ENCODE data around the gene CCDC107. TPM values are rescaled to one million over a fixed set of nuclear protein-coding genes. Genes with fewer than 3 reads are reported as not detected.
A peak's percentile ranks its signal among the peaks of the same experiment; 100 is the strongest.

Gene CCDC107
- total RNA-seq, 1 experiment from 2014 or later: 11.8 TPM

DNA sequence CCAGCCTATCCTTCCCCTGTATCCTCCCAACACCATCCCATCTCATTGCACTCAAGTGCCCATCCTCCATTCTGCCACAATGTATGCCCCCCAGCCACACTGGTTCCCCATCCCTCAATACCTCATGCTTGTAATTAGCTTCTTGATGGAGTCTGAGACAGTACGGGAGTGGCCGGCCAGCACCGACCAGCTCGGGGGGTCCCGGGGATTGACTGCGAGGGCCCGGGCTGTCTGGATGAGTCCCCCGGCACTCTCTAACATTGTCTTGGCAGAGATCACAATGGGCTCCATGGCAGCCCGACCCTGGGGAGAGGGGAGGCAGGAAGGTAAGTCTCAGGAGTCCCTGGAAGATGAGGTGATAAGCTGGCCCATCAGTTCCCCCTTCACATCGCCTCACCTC is 48.9 kb downstream of the CCDC107 start:
- DNase-seq: no peak

DNA sequence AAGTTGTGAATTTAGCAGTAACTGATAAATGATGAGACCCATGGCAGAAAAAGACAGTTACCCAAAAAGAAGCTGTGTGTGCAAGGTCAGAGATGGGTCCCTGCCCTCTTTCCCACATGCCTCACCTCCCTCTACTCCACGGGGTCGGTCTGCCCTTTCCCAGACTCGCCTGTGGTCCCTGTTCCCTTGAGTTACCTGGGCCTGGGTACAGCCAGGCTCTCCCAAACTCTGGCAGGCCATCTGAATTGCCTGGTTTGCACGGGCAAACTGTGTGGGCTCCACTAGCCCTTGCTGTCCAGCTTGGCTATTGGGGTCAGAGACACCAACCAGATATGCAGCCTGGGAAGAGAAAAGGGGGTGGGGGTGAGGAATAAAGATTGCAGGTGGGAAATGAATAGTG is 50.1 kb downstream of the CCDC107 start:
- no peaks in the 10 kb centered on the region for H3K4me1 Mint-ChIP-seq (ENCODE audit: low read depth, unreplicated experiment)
- no TSS peak for BruUV-seq (replicated peaks)
- intact Hi-C loops (cut with micrococcal nuclease; ENCODE audit: unreplicated experiment): no loop called here
- no peaks in the 10 kb centered on the region for H3K27me3 Mint-ChIP-seq (ENCODE audit: insufficient read depth, unreplicated experiment)
- no peak for DNase-seq
- ChIA-PET CTCF (interaction anchor here (1.0 kb wide), 1 partner anchor 11 kb away, joined by 5 read pairs; no protein-coding TSS in a partner anchor), POLR2A (no interaction called here)
- no peaks in the 10 kb centered on the region for H3K4me1 ChIP-seq
- H3K36me3 ChIP-seq (ENCODE audit: control insufficient read depth, insufficient read depth, low read length): peaks cover 11% of the 10 kb centered on the region
- H3K4me3 Mint-ChIP-seq (ENCODE audit: unreplicated experiment): no peak overlapping the region
- no peaks in the 10 kb centered on the region for H3K9me3 ChIP-seq
- H3K27me3 ChIP-seq (replicated peaks; ENCODE audit: control insufficient read depth, insufficient read depth, low read length): no peaks in the 10 kb centered on the region
- no peak overlapping the region for H3K4me3 ChIP-seq (ENCODE audit: low read depth, low read length)
- no peak overlapping the region for H3K27ac Mint-ChIP-seq (ENCODE audit: unreplicated experiment)
- peaks cover 71% of the 10 kb centered on the region for H3K36me3 Mint-ChIP-seq (ENCODE audit: insufficient read depth, unreplicated experiment)
- no peaks in the 10 kb centered on the region for H3K9me3 Mint-ChIP-seq (ENCODE audit: unreplicated experiment)
- TF ChIP-seq, protein P1, sequence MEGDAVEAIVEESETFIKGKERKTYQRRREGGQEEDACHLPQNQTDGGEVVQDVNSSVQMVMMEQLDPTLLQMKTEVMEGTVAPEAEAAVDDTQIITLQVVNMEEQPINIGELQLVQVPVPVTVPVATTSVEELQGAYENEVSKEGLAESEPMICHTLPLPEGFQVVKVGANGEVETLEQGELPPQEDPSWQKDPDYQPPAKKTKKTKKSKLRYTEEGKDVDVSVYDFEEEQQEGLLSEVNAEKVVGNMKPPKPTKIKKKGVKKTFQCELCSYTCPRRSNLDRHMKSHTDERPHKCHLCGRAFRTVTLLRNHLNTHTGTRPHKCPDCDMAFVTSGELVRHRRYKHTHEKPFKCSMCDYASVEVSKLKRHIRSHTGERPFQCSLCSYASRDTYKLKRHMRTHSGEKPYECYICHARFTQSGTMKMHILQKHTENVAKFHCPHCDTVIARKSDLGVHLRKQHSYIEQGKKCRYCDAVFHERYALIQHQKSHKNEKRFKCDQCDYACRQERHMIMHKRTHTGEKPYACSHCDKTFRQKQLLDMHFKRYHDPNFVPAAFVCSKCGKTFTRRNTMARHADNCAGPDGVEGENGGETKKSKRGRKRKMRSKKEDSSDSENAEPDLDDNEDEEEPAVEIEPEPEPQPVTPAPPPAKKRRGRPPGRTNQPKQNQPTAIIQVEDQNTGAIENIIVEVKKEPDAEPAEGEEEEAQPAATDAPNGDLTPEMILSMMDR (IDR thresholded peaks at IDR 0.05; ENCODE audit: insufficient read depth in 1 of 2, low read depth in 1 of 2, low read length in 1 of 2, severe bottlenecking in 1 of 2, unreplicated experiment in 1 of 2): no peak

More for the DNA sequence above, 48.9 kb downstream of the CCDC107 start:
- Mint-ChIP-seq H3K36me3 (ENCODE audit: insufficient read depth, unreplicated experiment) (peaks cover 70% of the 10 kb centered on the region), H3K27me3 (ENCODE audit: insufficient read depth, unreplicated experiment) (no peaks in the 10 kb centered on the region), H3K9me3 (ENCODE audit: unreplicated experiment) (no peaks in the 10 kb centered on the region), H3K4me1 (ENCODE audit: low read depth, unreplicated experiment) (no peaks in the 10 kb centered on the region), H3K27ac (ENCODE audit: unreplicated experiment) (no peak overlapping the region), H3K4me3 (ENCODE audit: unreplicated experiment) (no peak overlapping the region)
- no peaks in the 10 kb centered on the region for H3K4me1 ChIP-seq
- H3K27me3 ChIP-seq (replicated peaks; ENCODE audit: control insufficient read depth, insufficient read depth, low read length): no peaks in the 10 kb centered on the region
- POLR2A ChIA-PET: no interaction called here
- no TSS peak for BruUV-seq (replicated peaks)
- no peaks in the 10 kb centered on the region for H3K9me3 ChIP-seq
- intact Hi-C loops (cut with micrococcal nuclease; ENCODE audit: unreplicated experiment): no loop called here
- peaks cover 11% of the 10 kb centered on the region for H3K36me3 ChIP-seq (ENCODE audit: control insufficient read depth, insufficient read depth, low read length)
- no peak overlapping the region for H3K4me3 ChIP-seq (ENCODE audit: low read depth, low read length)
- CTCF ChIA-PET: interaction anchor here (0.6 kb wide), 1 partner anchor 10 kb away, joined by 3 read pairs; no protein-coding TSS in a partner anchor
- TF ChIP-seq, protein P1 (IDR thresholded peaks at IDR 0.05; ENCODE audit: insufficient read depth in 1 of 2, low read depth in 1 of 2, low read length in 1 of 2, severe bottlenecking in 1 of 2, unreplicated experiment in 1 of 2): no peak

DNA sequence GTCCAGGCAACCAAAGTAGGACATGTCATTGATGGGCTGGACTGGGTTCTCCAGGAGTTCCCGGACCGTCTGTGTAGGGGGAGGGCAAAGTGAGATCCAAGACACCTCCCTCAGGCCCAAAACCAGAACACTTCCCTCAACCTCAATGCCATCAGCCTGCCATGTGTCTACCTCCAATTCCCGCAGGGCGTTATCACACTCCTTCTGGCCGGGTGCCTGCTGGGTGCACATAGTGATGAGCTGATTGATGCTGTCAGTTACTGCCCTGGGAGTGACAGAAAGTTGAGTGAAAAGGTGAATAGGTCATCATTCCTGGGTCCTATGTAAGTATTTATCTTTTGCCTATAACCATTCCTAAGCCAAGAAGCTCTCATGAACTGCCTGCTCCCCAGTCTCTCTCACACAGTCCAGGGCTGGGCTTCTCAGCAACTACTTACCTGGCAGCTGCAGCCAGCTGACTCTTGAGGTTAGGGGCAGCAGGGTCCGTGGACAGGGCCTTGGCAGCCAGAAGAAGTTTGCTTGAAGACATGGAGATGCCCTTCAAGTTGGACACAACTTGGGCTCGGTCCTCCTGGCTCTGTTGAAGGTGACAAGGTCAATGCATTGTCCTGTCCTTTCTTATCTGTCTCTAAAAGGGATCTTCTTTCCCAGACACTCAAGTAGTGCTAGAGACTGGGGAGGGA is 52.9 kb downstream of the CCDC107 start:
- intact Hi-C loops (cut with micrococcal nuclease; ENCODE audit: unreplicated experiment): no loop called here
- Histone ChIP-seq H3K4me3 (ENCODE audit: low read depth, low read length) (no peak overlapping the region), H3K36me3 (ENCODE audit: control insufficient read depth, insufficient read depth, low read length) (peaks cover 8% of the 10 kb centered on the region), H3K27me3 (replicated peaks; ENCODE audit: control insufficient read depth, insufficient read depth, low read length) (no peaks in the 10 kb centered on the region), H3K9me3 (no peaks in the 10 kb centered on the region), H3K4me1 (no peaks in the 10 kb centered on the region)
- no peak for DNase-seq
- Mint-ChIP-seq H3K4me1 (ENCODE audit: low read depth, unreplicated experiment) (no peaks in the 10 kb centered on the region), H3K27me3 (ENCODE audit: insufficient read depth, unreplicated experiment) (no peaks in the 10 kb centered on the region), H3K4me3 (ENCODE audit: unreplicated experiment) (no peak overlapping the region), H3K36me3 (ENCODE audit: insufficient read depth, unreplicated experiment) (peaks cover 74% of the 10 kb centered on the region), H3K27ac (ENCODE audit: unreplicated experiment) (no peak overlapping the region), H3K9me3 (ENCODE audit: unreplicated experiment) (no peaks in the 10 kb centered on the region)
- CTCF ChIA-PET: interaction anchor here (1.3 kb wide), 1 partner anchor 46 kb away, joined by 3 read pairs; the partner anchor contains the start of gene ARHGEF39
- TF ChIP-seq, protein P1 (IDR thresholded peaks at IDR 0.05; ENCODE audit: insufficient read depth in 1 of 2, low read depth in 1 of 2, low read length in 1 of 2, severe bottlenecking in 1 of 2, unreplicated experiment in 1 of 2): no peak
- BruUV-seq (replicated peaks): TSS peak; percentile 32
- POLR2A ChIA-PET: interaction anchor here (1.1 kb wide), 1 partner anchor 17 kb away, joined by 3 read pairs; no protein-coding TSS in a partner anchor

Small RNA genes lying within 50 kb of the gene (microRNA-seq; reads per million reads assigned to microRNA genes)
- gene MIR6852: not detected

Other genes starting within 250 kb of the CCDC107 start
- 13.0 and 13.5 TPM in 2 replicates for gene RUSC2, start 168.2 kb upstream of the CCDC107 start, total RNA-seq (2022)
- gene TESK1, start 53.0 kb upstream of the CCDC107 start, total RNA-seq (2022): 27.9 and 30.1 TPM in 2 replicates
- 0.70 and 0.95 TPM in 2 replicates for gene CD72, start 39.9 kb upstream of the CCDC107 start, total RNA-seq (2022)
- gene SIT1, start 7.4 kb upstream of the CCDC107 start, total RNA-seq (2022): not detected in 2 replicates
- 10,161 and 10,726 TPM in 2 replicates for gene RMRP, start 273 bp upstream of the CCDC107 start, total RNA-seq (2022)
- 31.4 and 32.8 TPM in 2 replicates for gene ARHGEF39, start 6.9 kb downstream of the CCDC107 start, total RNA-seq (2022)
- gene CA9, start 15.6 kb downstream of the CCDC107 start, total RNA-seq (2022): not detected in 2 replicates
- gene TPM2, start 31.6 kb downstream of the CCDC107 start, total RNA-seq (2022): 21.8 and 26.5 TPM in 2 replicates
- 147 and 165 TPM in 2 replicates for gene TLN1, start 73.9 kb downstream of the CCDC107 start, total RNA-seq (2022)
- gene CREB3, start 74.4 kb downstream of the CCDC107 start, total RNA-seq (2022): 50.4 and 54.1 TPM in 2 replicates
- gene GBA2, start 90.9 kb downstream of the CCDC107 start, total RNA-seq (2022): 108 and 111 TPM in 2 replicates
- 25.0 and 27.1 TPM in 2 replicates for gene RGP1, start 91.0 kb downstream of the CCDC107 start, total RNA-seq (2022)
- gene MSMP, start 96.0 kb downstream of the CCDC107 start, total RNA-seq (2022): not detected in 2 replicates
- 40.5 and 44.1 TPM in 2 replicates for gene NPR2, start 133.3 kb downstream of the CCDC107 start, total RNA-seq (2022)
- 0.19 and 0.29 TPM in 2 replicates for gene SPAG8, start 154.0 kb downstream of the CCDC107 start, total RNA-seq (2022)
- 88.0 and 110 TPM in 2 replicates for gene HINT2, start 156.8 kb downstream of the CCDC107 start, total RNA-seq (2022)
- not detected in 2 replicates for gene FAM221B, start 170.4 kb downstream of the CCDC107 start, total RNA-seq (2022)
- 4.8 and 4.9 TPM in 2 replicates for gene TMEM8B, start 170.9 kb downstream of the CCDC107 start, total RNA-seq (2022)
- gene OR13J1, start 212.1 kb downstream of the CCDC107 start, total RNA-seq (2022): not detected in 2 replicates
- gene HRCT1, start 247.9 kb downstream of the CCDC107 start, total RNA-seq (2022): not detected in 2 replicates

Measured in Caco-2 (cell line).